Natural killer cell (primary cell): ENCODE results near the gene GRIN1. TPM values are rescaled to one million over a fixed set of nuclear protein-coding genes. Genes with fewer than 3 reads are reported as not detected.

Experiments
- ATAC-seq, 3 donors: fragments of 150-1000 bp in 2 of 3; fragments of 200-7000 bp in 1 of 3; cut with Tn5 transposase; 1 replicate in 1 of 3; 2 replicates in 2 of 3; pipeline ENCODE4 v1.10.0; 2021; ENCODE audit warnings: mild to moderate bottlenecking in 2 of 3, moderate library complexity in 2 of 3
- DNase-seq, 2 donors: peaks; one replicate each; pipeline versions ENCODE4 v3.0.0 to v3.0.0-alpha.2; 2013 to 2021; ENCODE audit warnings: mixed read lengths in 1 of 2
- H3K27ac ChIP-seq: one replicate; pipeline ENCODE4 v1.5.1; 2013; ENCODE audit warnings: mild to moderate bottlenecking, low read length
- H3K27me3 ChIP-seq: one replicate; pipeline ENCODE4 v1.6.1; 2013; ENCODE audit warnings: low read length; ENCODE audit not compliant: control insufficient read depth, insufficient read depth
- H3K36me3 ChIP-seq: one replicate; pipeline ENCODE4 v1.6.1; 2013; ENCODE audit warnings: low read length; ENCODE audit not compliant: control insufficient read depth, insufficient read depth
- H3K4me1 ChIP-seq: one replicate; pipeline ENCODE4 v1.6.1; 2013; ENCODE audit warnings: low read length; ENCODE audit not compliant: control insufficient read depth, insufficient read depth
- H3K4me3 ChIP-seq: one replicate; pipeline ENCODE4 v1.5.1; 2013; ENCODE audit warnings: low read length
- H3K9me3 ChIP-seq: one replicate; pipeline ENCODE4 v1.6.1; 2013; ENCODE audit warnings: low read length; ENCODE audit not compliant: control insufficient read depth, insufficient read depth
- H3K27ac Mint-ChIP-seq, 2 donors: one replicate each; pipeline ENCODE4 v1.8.0; 2022; ENCODE audit warnings: mild to moderate bottlenecking in 2 of 2, mixed read lengths in 2 of 2, moderate library complexity in 1 of 2
- H3K27me3 Mint-ChIP-seq, 2 donors: one replicate each; pipeline ENCODE4 v1.8.0; 2022; ENCODE audit warnings: low read depth in 2 of 2, mixed read lengths in 2 of 2
- H3K36me3 Mint-ChIP-seq: one replicate; pipeline ENCODE4 v1.8.0; 2022; ENCODE audit warnings: mixed read lengths
- H3K4me1 Mint-ChIP-seq, 2 donors: one replicate each; pipeline ENCODE4 v1.8.0; 2022; ENCODE audit warnings: mixed read lengths in 2 of 2
- H3K4me3 Mint-ChIP-seq: one replicate; pipeline ENCODE4 v1.8.0; 2022; ENCODE audit warnings: mild to moderate bottlenecking, moderate library complexity, mixed read lengths
- H3K9me3 Mint-ChIP-seq, 2 donors: one replicate each; pipeline ENCODE4 v1.8.0; 2022; ENCODE audit warnings: mixed read lengths in 2 of 2
- WGBS: methylation state at CpG from one replicate; pipeline ENCODE4 v1.1.7; 2013; ENCODE audit warnings: missing lambda C conversion rate; ENCODE audit not compliant: insufficient coverage; 5-methylcytosine and 5-hydroxymethylcytosine counted together
- intact Hi-C: fragments of 100-400 bp; cut with micrococcal nuclease; formaldehyde crosslinking; loops from one replicate; pipeline ENCODE4 v1.14.2; 2022
- total RNA-seq, 4 donors: library from RNA; stranded (reverse); fragments of 120-200 nt in 1 of 4; gene quantifications; one replicate each; pipeline versions ENCODE4 v1.2.3 to v1.2.4, GENCODE V29; 2013 to 2022
- TF ChIP-seq, protein P1 (sequence below): fragments of 200-600 bp; IDR thresholded peaks from one replicate; pipeline ENCODE4 v1.8.0; 2022; ENCODE audit warnings: antibody characterized with exemption

Gene GRIN1
- total RNA-seq, 3 donors from 2014 or later (not counting 1 experiment from before 2014, with no cell fraction given) = not detected

DNA sequence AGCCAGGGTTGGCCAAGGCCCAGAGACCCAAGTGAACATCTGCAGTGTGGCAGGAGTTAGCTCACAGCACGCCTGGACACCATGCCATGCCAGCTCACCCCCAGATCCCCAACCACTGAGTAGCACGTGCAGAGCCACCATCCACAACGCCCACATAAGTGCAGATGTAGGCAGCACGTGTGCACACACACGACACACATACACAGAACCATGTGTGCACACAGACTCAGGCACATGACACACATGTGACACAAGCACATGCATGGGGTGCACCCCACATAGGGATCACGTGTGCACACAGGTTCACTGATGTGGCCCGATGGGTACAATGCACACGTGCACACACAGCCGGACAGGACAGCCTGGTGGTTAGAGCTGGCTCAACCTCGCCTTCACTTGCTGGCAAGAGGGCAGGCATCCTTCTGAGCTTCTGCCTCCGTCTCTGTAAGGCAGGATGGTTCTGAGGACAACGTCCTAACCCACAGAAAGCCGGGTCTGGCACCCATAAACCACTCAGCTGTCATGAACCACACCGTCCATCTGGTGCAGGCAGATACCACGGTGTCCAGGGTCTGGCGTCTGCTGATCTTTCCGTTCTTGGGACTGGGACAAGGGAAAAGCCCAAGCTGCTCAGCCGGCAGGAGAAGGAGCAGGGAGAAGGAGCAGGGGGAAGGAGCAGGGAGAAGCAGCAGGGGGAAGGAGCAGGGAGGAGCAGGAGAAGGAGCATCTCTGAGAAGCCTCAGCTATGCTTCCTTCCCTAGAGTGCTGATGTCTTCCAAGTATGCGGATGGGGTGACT lies 18.9 kb downstream of the GRIN1 start:
- H3K4me3 Mint-ChIP-seq = no peak overlapping the region
- Histone ChIP-seq H3K4me3 (no peak overlapping the region), H3K4me1 (peaks cover 40% of the 10 kb centered on the region), H3K27me3 (peaks cover 37% of the 10 kb centered on the region), H3K9me3 (no peaks in the 10 kb centered on the region), H3K27ac (no peak overlapping the region), H3K36me3 (no peaks in the 10 kb centered on the region)
- H3K27me3 Mint-ChIP-seq = peaks cover 22 to 24% of the 10 kb centered on the region in 2 donors
- ATAC-seq (no peak), DNase-seq (no peak)
- peaks cover 0 to 5% of the 10 kb centered on the region in 2 donors for H3K4me1 Mint-ChIP-seq
- TF ChIP-seq, protein P1, sequence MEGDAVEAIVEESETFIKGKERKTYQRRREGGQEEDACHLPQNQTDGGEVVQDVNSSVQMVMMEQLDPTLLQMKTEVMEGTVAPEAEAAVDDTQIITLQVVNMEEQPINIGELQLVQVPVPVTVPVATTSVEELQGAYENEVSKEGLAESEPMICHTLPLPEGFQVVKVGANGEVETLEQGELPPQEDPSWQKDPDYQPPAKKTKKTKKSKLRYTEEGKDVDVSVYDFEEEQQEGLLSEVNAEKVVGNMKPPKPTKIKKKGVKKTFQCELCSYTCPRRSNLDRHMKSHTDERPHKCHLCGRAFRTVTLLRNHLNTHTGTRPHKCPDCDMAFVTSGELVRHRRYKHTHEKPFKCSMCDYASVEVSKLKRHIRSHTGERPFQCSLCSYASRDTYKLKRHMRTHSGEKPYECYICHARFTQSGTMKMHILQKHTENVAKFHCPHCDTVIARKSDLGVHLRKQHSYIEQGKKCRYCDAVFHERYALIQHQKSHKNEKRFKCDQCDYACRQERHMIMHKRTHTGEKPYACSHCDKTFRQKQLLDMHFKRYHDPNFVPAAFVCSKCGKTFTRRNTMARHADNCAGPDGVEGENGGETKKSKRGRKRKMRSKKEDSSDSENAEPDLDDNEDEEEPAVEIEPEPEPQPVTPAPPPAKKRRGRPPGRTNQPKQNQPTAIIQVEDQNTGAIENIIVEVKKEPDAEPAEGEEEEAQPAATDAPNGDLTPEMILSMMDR = no peak
- H3K36me3 Mint-ChIP-seq = no peaks in the 10 kb centered on the region
- no peaks in the 10 kb centered on the region for H3K9me3 Mint-ChIP-seq
- intact Hi-C loops = no loop called here
- WGBS = 64% methylated on average over 19 of the region's 19 CpGs
- H3K27ac Mint-ChIP-seq = no peak overlapping the region

DNA sequence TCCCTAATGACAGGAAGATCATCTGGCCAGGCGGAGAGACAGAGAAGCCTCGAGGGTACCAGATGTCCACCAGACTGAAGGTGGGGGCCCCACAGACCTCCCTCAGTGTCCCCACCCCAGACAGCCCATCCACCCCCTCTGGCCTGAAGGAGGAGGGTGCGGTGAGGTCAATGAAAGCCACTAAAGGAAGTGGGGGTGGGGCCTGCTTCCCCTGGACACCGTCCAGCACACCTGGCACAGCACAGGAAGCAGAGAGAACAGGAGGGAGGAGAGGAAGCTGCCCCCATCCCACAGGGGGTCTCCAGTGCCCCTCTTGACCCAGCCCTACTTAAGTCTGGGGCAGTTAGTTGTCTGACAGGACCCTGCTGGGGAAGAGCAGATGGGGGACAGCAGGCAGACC lies 19.7 kb downstream of the GRIN1 start:
- WGBS = 32% methylated on average over 3 of the region's 4 CpGs
- DNase-seq = no peak
- no peaks in the 10 kb centered on the region for H3K36me3 Mint-ChIP-seq
- no peak overlapping the region for H3K27ac Mint-ChIP-seq
- Histone ChIP-seq H3K9me3 (no peaks in the 10 kb centered on the region), H3K4me3 (no peak overlapping the region), H3K27ac (no peak overlapping the region), H3K27me3 (peaks cover 42% of the 10 kb centered on the region), H3K36me3 (no peaks in the 10 kb centered on the region), H3K4me1 (peaks cover 44% of the 10 kb centered on the region)
- no peak overlapping the region for H3K4me3 Mint-ChIP-seq
- peaks cover 0 to 5% of the 10 kb centered on the region in 2 donors for H3K4me1 Mint-ChIP-seq
- TF ChIP-seq, protein P1 = no peak
- H3K27me3 Mint-ChIP-seq = peaks cover 24 to 27% of the 10 kb centered on the region in 2 donors
- H3K9me3 Mint-ChIP-seq = no peaks in the 10 kb centered on the region
- ATAC-seq = no peak
- intact Hi-C loops = no loop called here

- Histone ChIP-seq H3K4me1 (peaks cover 44% of the 10 kb centered on the region), H3K27me3 (peaks cover 46% of the 10 kb centered on the region), H3K4me3 (no peak overlapping the region), H3K27ac (no peak overlapping the region), H3K9me3 (no peaks in the 10 kb centered on the region), H3K36me3 (no peaks in the 10 kb centered on the region)
- intact Hi-C loops = no loop called here
- TF ChIP-seq, protein P1 = no peak
- H3K27me3 Mint-ChIP-seq = peaks cover 25 to 32% of the 10 kb centered on the region in 2 donors
- H3K27ac Mint-ChIP-seq = no peak overlapping the region
- no peaks in the 10 kb centered on the region for H3K36me3 Mint-ChIP-seq
- H3K4me3 Mint-ChIP-seq = no peak overlapping the region
- peaks cover 0 to 5% of the 10 kb centered on the region in 2 donors for H3K4me1 Mint-ChIP-seq
- WGBS = 40% methylated on average over 14 of the region's 14 CpGs
- no peaks in the 10 kb centered on the region for H3K9me3 Mint-ChIP-seq
- DNase-seq (no peak), ATAC-seq (no peak)
Observed at GRCh38 chr9:137159105-137160053, 20.4 kb downstream of the GRIN1 start.
